Peyer's patch (tissue), 4 donors: ENCODE results near the gene MALL.

Experiments
- CTCF ChIP-seq, 6 experiments: fragments of 450-650 bp in 4 of 6; fragments of 200-600 bp in 2 of 6; sonication (generic) in 1 of 6; IDR thresholded peaks; one replicate each; pipeline ENCODE4 v1.5.1; 2017 to 2019; ENCODE audit warnings: antibody characterized with exemption in 6 of 6, mild to moderate bottlenecking in 3 of 6, moderate library complexity in 1 of 6
- POLR2A ChIP-seq, 2 donors: fragments of 450-650 bp; IDR thresholded peaks; one replicate each; pipeline ENCODE4 v1.5.1; 2017; ENCODE audit warnings: antibody characterized with exemption in 2 of 2, mild to moderate bottlenecking in 2 of 2, moderate library complexity in 2 of 2

GRCh38 chr2:110131166-110131565, 15.5 kb upstream of the MALL start:
- TF ChIP-seq CTCF (IDR thresholded peaks at IDR 0.05) (no peak), POLR2A (IDR thresholded peaks at IDR 0.05) (no peak)
